HG02885 (cell line): ENCODE measurements around the gene MSH3.
"Not testable (repeated sequence)": the region's sequence is repeated elsewhere in the genome, so short reads cannot be mapped to it uniquely, and the experiment has no call there.

Experiments used
- ATAC-seq: cut with Tn5 transposase; IDR thresholded peaks from one replicate; pipeline ENCODE4 v1.9.1; 2021; ENCODE audit warnings: mild to moderate bottlenecking; ENCODE audit not compliant: unreplicated experiment, poor library complexity

The MSH3 gene

GRCh38 chr5:80705216-80705769, 50.8 kb downstream of the MSH3 start:
- no peak for ATAC-seq

- ATAC-seq, result no peak
Measured at GRCh38 chr5:80705801-80706200, 51.3 kb downstream of the MSH3 start.

GRCh38 chr5:80706835-80707447, 52.5 kb downstream of the MSH3 start:
- no peak for ATAC-seq

DNA sequence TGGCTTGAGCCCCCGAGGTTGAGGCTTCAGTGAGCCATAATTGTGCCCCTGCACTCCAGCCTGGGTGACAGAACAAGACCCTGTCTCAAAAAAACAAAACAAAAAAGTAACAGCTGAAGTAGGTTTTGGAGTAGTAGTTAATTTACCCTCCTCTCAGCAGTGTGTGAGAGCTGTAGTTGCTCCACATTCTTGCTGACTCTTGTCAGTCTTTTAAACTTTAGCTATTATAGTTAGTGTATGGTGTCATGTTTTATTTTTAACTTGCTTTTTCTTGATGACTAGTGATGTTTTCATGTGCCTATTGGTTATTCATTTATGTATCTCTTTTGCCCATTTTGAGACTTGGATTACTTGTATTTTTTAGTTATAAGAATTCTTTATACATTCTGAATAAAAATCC, 53.2 kb downstream of the MSH3 start:
- no peak for ATAC-seq

- no peak for ATAC-seq
Measured at GRCh38 chr5:80711216-80711615, 56.8 kb downstream of the MSH3 start.

DNA sequence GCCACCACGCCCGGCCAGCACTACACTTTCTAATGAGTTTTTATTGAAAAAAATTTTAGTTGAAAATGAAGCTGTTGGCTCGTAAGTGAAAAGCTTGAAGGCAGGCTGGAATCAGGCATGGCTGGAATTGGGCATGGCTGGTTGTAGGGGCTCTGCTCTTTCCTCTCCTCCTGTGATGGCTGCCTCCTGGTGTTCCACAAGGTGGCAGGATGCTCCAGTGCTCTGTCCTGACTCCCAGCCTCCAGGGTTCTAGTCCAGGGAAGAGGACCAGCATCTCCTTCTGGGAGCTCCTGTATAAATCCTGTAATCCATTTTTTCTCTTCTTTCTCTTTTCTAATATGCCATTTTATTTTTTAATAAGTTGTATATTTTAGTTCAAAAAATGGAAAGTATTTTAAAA, 57.5 kb downstream of the MSH3 start:
- no peak for ATAC-seq

- no peak for ATAC-seq
Measured at GRCh38 chr5:80712919-80713318, 58.5 kb downstream of the MSH3 start.

DNA sequence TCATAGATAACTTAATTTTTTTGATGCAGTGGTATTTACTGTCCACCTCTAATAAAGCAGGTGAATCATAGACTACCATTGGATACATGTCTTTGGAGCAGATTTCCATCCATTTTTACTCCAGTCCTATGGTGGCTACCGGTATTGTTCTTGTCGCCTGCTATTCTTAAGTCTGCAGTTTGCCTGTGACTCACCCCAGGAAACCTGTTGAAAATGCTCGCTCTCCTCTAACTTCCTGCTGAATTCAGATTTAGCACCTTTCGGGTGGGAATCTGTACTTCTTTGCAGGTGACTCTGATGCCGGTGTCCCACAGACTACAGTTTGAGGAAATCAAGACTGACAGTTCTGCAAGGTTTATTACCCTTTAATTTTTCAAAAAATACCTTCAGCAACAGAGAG, 59.2 kb downstream of the MSH3 start:
- no peak for ATAC-seq

GRCh38 chr5:80714570-80715298, 60.3 kb downstream of the MSH3 start:
- no peak for ATAC-seq

DNA sequence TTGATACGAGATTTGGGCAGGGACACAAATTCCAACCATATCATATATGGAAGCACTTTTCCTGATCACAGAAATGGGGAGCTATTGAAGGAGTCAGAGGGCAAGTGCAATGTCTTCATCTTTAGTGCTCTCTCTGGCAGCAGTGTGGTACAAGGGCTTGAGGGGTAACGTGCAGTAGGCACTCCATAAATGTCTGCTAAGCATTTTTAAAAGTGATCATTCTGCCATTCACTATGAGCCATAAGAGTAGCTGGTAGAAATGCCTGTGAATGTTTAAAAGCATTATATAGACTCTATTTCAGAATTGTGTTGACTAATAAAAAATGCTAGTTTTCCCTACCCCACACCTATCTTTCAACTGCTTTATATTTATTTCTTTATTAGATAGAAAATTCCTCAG, 61.4 kb downstream of the MSH3 start:
- no peak for ATAC-seq

GRCh38 chr5:80720181-80720580, 65.7 kb downstream of the MSH3 start:
- ATAC-seq, result no peak

DNA sequence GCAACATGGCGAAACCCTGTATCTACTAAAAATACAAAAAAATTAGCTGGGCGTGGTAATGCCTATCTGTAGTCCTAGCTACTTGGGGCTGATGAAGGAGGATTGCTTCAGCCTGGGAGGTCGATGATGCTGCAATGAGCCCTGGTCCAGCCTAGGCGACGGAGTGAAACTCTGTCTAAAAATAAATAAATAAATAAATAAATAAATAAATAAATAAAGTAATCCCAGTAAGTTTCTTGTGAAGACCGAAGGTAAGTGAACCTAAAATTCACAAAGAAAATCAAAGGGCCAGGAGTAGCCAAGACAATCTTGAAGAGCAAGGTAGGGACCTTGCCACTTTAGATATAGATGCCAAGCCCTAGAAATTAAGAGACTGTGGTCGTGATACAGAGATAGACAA, 68.5 kb downstream of the MSH3 start:
- ATAC-seq, result no peak

GRCh38 chr5:80725446-80725845, 71.0 kb downstream of the MSH3 start:
- no peak for ATAC-seq

DNA sequence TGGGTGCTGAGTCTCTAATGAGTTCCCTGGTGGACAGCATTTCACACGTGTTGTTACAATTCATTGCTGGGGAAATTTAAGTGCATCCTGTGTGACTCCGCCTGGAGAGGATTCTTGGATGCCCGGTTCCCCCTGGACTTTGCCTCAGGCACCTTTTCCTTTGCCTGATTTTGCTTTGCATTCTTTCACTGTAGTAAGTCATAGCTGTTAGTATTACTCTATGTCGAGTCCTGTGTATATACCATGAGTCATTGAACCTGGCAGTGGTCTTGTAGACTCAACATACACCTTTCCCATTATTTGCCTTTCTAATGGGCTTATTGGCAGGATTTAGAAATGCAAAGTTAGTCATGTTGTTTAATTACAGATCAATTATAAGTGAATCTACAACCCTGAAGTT, 82.3 kb downstream of the MSH3 start:
- no peak for ATAC-seq

DNA sequence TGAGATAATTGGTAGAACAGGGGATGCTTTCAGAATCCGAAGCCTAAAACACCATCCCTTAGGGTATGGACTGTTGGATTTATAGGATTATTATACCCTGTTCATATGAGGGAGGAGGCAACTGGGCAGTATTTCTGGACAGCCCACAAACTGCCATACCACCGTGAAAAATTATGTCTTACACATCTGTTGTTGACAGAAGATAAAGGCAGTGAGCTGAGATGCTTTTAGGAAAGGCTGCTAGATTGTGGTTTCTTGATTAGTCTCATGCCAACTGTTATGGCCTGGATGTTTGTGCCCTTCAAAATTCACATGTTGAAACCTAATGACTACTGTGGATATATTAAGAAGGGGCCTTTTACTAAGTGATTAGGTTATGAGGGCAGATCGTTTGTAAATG, 84.0 kb downstream of the MSH3 start:
- ATAC-seq, result no peak

GRCh38 chr5:80739057-80739456, 84.6 kb downstream of the MSH3 start:
- ATAC-seq, result no peak

DNA sequence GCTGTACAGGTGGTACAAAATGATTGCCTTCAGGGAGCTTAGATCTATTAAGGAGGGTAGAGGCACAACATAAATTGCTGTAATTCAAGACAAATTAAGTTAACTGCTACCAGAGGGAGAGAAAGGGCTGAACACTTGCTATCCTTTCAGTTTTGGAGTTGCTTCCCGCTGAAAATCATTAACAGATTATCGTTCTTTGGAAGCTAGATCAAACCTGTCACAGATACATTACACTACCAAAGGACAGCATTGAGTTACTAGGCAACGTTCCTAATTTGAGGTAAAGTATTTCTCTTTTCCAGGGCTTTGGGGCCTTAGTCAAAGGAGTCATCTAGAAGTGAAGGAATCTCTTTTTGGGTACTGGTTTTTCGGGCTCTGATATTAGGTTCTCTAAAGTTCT, 85.0 kb downstream of the MSH3 start:
- no peak for ATAC-seq

- ATAC-seq, result no peak
Measured at GRCh38 chr5:80739898-80740297, 85.4 kb downstream of the MSH3 start.

DNA sequence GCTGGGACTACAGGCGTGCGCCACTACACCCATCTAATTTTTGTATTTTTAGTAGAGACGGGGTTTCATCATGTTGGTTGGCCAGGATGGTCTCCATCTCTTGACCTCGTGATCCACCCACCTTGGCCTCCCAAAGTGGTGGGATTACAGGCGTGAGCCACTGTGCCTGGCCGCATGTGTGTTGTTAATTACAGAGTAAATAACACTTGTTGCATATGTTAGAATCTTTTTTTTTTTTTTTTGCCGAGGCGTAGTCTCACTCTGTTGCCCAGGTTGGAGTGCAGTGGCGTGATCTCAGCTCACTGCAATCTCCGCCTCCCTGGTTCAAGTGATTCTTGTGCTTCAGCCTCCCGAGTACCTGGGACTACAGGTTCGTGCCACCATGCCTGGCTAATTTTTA, 86.0 kb downstream of the MSH3 start:
- ATAC-seq, result not testable (repeated sequence)

DNA sequence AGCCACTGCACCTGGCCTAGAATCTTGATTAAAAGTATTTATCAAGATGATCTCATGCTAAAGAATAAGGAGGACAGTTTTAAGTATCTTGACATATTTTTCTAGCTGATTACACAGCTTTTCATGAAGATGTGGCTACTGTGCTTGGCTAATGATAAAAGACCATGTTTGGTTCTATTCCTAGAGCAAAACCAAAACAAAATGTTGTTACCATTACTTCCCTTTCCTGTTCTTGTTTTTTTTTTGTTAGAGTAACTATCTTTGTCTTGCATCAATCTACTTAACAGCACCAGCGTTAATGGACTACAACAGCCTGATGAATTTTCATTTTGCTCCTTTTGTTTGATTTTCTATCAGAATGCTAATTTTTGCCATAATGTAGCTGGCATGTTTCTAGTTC, 86.5 kb downstream of the MSH3 start:
- peak; percentile 47 for ATAC-seq

- ATAC-seq, result no peak
Measured at GRCh38 chr5:80744149-80744548, 89.7 kb downstream of the MSH3 start.

GRCh38 chr5:80745490-80745889, 91.0 kb downstream of the MSH3 start:
- no peak for ATAC-seq
